GM18861 (cell line): ENCODE measurements around the gene FGF1.

ENCODE experiments used
- ATAC-seq: cut with Tn5 transposase; IDR thresholded peaks from one replicate; pipeline ENCODE4 v1.9.1; 2021; ENCODE audit not compliant: unreplicated experiment

The FGF1 gene

GRCh38 chr5:142544946-142545649, 140.8 kb downstream of the FGF1 start:
- ATAC-seq, result no peak

GRCh38 chr5:142544071-142544753, 141.7 kb downstream of the FGF1 start:
- ATAC-seq, result no peak

GRCh38 chr5:142542906-142543305, 143.0 kb downstream of the FGF1 start:
- no peak for ATAC-seq
